Measurements from ENCODE around the gene ANKRD31. TPM values are rescaled to one million over a fixed set of nuclear protein-coding genes. Genes with fewer than 3 reads are reported as not detected.
"Not testable (repeated sequence)": the region's sequence is repeated elsewhere in the genome, so short reads cannot be mapped to it uniquely, and the experiment has no call there.

ANKRD31 gene
- total RNA-seq, 1 donor from 2014 or later = 0.42 TPM

- no peak overlapping the region for H3K27ac Mint-ChIP-seq (ENCODE audit: unreplicated experiment)
- H3K36me3 Mint-ChIP-seq (ENCODE audit: unreplicated experiment) = peaks cover under 1% of the 10 kb centered on the region
- peaks cover 4% of the 10 kb centered on the region for H3K4me1 Mint-ChIP-seq (ENCODE audit: low read depth, unreplicated experiment)
- no peak for DNase-seq
- peaks cover under 1% of the 10 kb centered on the region for H3K9me3 Mint-ChIP-seq (ENCODE audit: unreplicated experiment)
- TF ChIP-seq, protein P1, sequence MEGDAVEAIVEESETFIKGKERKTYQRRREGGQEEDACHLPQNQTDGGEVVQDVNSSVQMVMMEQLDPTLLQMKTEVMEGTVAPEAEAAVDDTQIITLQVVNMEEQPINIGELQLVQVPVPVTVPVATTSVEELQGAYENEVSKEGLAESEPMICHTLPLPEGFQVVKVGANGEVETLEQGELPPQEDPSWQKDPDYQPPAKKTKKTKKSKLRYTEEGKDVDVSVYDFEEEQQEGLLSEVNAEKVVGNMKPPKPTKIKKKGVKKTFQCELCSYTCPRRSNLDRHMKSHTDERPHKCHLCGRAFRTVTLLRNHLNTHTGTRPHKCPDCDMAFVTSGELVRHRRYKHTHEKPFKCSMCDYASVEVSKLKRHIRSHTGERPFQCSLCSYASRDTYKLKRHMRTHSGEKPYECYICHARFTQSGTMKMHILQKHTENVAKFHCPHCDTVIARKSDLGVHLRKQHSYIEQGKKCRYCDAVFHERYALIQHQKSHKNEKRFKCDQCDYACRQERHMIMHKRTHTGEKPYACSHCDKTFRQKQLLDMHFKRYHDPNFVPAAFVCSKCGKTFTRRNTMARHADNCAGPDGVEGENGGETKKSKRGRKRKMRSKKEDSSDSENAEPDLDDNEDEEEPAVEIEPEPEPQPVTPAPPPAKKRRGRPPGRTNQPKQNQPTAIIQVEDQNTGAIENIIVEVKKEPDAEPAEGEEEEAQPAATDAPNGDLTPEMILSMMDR (IDR thresholded peaks at IDR 0.05; ENCODE audit: partially characterized antibody, unreplicated experiment) = peak; percentile 32
- H3K4me3 Mint-ChIP-seq (ENCODE audit: unreplicated experiment) = no peak overlapping the region
- H3K27me3 Mint-ChIP-seq (ENCODE audit: unreplicated experiment) = peaks cover 2% of the 10 kb centered on the region
These were observed 69.3 kb downstream of the ANKRD31 start for GRCh38 chr5:75167345-75167744.

- H3K4me1 Mint-ChIP-seq (ENCODE audit: low read depth, unreplicated experiment); DNase-seq; H3K27me3 Mint-ChIP-seq (ENCODE audit: unreplicated experiment); H3K27ac Mint-ChIP-seq (ENCODE audit: unreplicated experiment); H3K4me3 Mint-ChIP-seq (ENCODE audit: unreplicated experiment); H3K9me3 Mint-ChIP-seq (ENCODE audit: unreplicated experiment): not testable (repeated sequence)
- H3K36me3 Mint-ChIP-seq (ENCODE audit: unreplicated experiment) = peaks cover 23% of the 10 kb centered on the region
These were observed 75.2 kb downstream of the ANKRD31 start for GRCh38 chr5:75161508-75161907.

GRCh38 chr5:75156585-75156984 lies 80.1 kb downstream of the ANKRD31 start:
- TF ChIP-seq, protein P1 (IDR thresholded peaks at IDR 0.05; ENCODE audit: partially characterized antibody, unreplicated experiment) = no peak
- Mint-ChIP-seq H3K4me3 (ENCODE audit: unreplicated experiment) (no peak overlapping the region), H3K36me3 (ENCODE audit: unreplicated experiment) (peaks cover 16% of the 10 kb centered on the region), H3K27me3 (ENCODE audit: unreplicated experiment) (peaks cover 4% of the 10 kb centered on the region), H3K27ac (ENCODE audit: unreplicated experiment) (no peak overlapping the region), H3K4me1 (ENCODE audit: low read depth, unreplicated experiment) (no peaks in the 10 kb centered on the region), H3K9me3 (ENCODE audit: unreplicated experiment) (peaks cover under 1% of the 10 kb centered on the region)
- no peak for DNase-seq

DNA sequence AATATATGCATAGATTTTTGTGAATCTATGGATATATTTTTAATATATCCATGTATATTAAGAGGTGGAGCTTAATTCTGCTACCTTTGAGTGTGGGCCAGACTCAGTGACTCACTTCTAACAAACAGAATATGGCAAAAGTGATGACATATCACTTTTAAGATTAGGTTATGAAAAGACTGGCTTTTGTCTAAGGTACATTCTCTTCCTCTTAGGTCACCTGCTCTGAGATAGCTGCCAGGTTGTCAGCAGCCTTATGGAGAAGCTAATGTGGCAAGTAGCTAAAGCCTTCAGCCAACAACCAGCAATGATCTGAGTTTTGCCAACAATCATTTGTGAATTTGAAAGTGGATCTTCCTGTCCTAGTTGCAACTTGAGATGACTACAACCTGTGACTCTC lies 83.8 kb downstream of the ANKRD31 start:
- Mint-ChIP-seq H3K9me3 (ENCODE audit: unreplicated experiment) (no peaks in the 10 kb centered on the region), H3K4me1 (ENCODE audit: low read depth, unreplicated experiment) (no peaks in the 10 kb centered on the region), H3K4me3 (ENCODE audit: unreplicated experiment) (no peak overlapping the region), H3K27ac (ENCODE audit: unreplicated experiment) (no peak overlapping the region), H3K27me3 (ENCODE audit: unreplicated experiment) (no peaks in the 10 kb centered on the region), H3K36me3 (ENCODE audit: unreplicated experiment) (no peaks in the 10 kb centered on the region)
- TF ChIP-seq, protein P1 (IDR thresholded peaks at IDR 0.05; ENCODE audit: partially characterized antibody, unreplicated experiment) = no peak
- no peak for DNase-seq

DNA sequence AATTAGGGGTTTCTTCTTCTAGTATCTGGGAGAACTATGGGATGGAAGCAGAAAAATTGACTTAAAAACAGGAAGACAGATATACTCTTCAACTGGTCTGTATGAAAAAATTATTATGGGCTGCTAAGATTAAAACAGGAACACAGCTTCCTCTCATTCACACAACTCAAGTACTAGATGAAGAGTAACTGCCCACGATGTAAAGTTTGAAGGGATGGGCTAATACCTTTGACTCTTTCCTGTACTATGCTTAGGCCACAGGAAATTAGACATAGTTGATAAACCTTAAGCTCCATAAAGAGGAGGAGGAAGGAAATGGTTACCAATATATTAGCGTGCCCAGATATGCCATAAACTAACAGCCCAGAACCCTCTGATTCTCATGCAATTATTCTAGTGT lies 88.6 kb downstream of the ANKRD31 start:
- DNase-seq = no peak
- TF ChIP-seq, protein P1 (IDR thresholded peaks at IDR 0.05; ENCODE audit: partially characterized antibody, unreplicated experiment) = no peak
- Mint-ChIP-seq H3K36me3 (ENCODE audit: unreplicated experiment) (no peaks in the 10 kb centered on the region), H3K27me3 (ENCODE audit: unreplicated experiment) (no peaks in the 10 kb centered on the region), H3K27ac (ENCODE audit: unreplicated experiment) (no peak overlapping the region), H3K4me1 (ENCODE audit: low read depth, unreplicated experiment) (no peaks in the 10 kb centered on the region), H3K9me3 (ENCODE audit: unreplicated experiment) (no peaks in the 10 kb centered on the region), H3K4me3 (ENCODE audit: unreplicated experiment) (no peak overlapping the region)

Data from glutamatergic neuron (in vitro differentiated cells).